Small intestine (tissue), 7 donors: ENCODE measurements around the gene NAV2. TPM values are rescaled to one million over a fixed set of nuclear protein-coding genes. Genes with fewer than 3 reads are reported as not detected.

Experiments used
- DNase-seq, 2 donors: peaks; one replicate each; pipeline versions ENCODE4 v3.0.0 to v3.0.0-alpha.2; 2013
- FAIRE-seq: peaks from 2 replicates; lab custom pipeline; 2012; peaks lifted over from hg19 to GRCh38; lab: Jason Lieb, UNC
- H3K27ac ChIP-seq, 3 donors: one replicate each; pipeline ENCODE4 v1.5.1; 2013; ENCODE audit warnings: low read length in 2 of 3, mild to moderate bottlenecking in 2 of 3, control low read depth in 1 of 3, inconsistent platforms in 1 of 3, low read depth in 1 of 3, moderate library complexity in 1 of 3
- H3K27me3 ChIP-seq, 3 donors: one replicate each; pipeline ENCODE4 v1.6.1; 2013; ENCODE audit warnings: low read length in 3 of 3, inconsistent platforms in 1 of 3; ENCODE audit not compliant: control insufficient read depth in 3 of 3, insufficient read depth in 3 of 3
- H3K36me3 ChIP-seq, 3 donors: one replicate each; pipeline ENCODE4 v1.6.1; 2013; ENCODE audit warnings: low read length in 3 of 3, inconsistent platforms in 1 of 3, low read depth in 1 of 3, mild to moderate bottlenecking in 1 of 3, moderate library complexity in 1 of 3; ENCODE audit not compliant: control insufficient read depth in 3 of 3, insufficient read depth in 2 of 3
- H3K4me1 ChIP-seq, 3 donors: one replicate each; pipeline ENCODE4 v1.6.1; 2013; ENCODE audit warnings: low read length in 2 of 3, inconsistent platforms in 1 of 3, low read depth in 1 of 3, mild to moderate bottlenecking in 1 of 3, moderate library complexity in 1 of 3; ENCODE audit not compliant: control insufficient read depth in 3 of 3, insufficient read depth in 2 of 3
- H3K4me3 ChIP-seq, 3 donors: one replicate each; pipeline ENCODE4 v1.5.1; 2013; ENCODE audit warnings: low read length in 3 of 3, control low read depth in 1 of 3, inconsistent platforms in 1 of 3, low read depth in 1 of 3, mild to moderate bottlenecking in 1 of 3, moderate library complexity in 1 of 3
- H3K9me3 ChIP-seq, 2 donors: one replicate each; pipeline ENCODE4 v1.6.1; 2013; ENCODE audit warnings: low read depth in 1 of 2, low read length in 1 of 2; ENCODE audit not compliant: control insufficient read depth in 2 of 2, insufficient read depth in 1 of 2
- WGBS, 3 donors: extraction: QIAGEN DNeasy Blood & Tissue Kit; methylation state at CpG; one replicate each; pipeline ENCODE4 v1.1.7; 2013; 5-methylcytosine and 5-hydroxymethylcytosine counted together
- polyA plus RNA-seq, 4 donors: library from polyadenylated mRNA; stranded (reverse) in 3 of 4; unstranded in 1 of 4; fragments of 200-250 nt in 3 of 4; fragments of 120-200 nt in 1 of 4; gene quantifications; one replicate each; pipeline versions ENCODE4 v1.2.1 to v1.2.3, GENCODE V29; 2013
- donor health status: healthy with polysubstance abuse.
- donor health status: control.
- donor health status: control.
- donor health status: Bipolar disorder and iron deficiency.
- donor health status: healthy.

NAV2 gene
- polyA plus RNA-seq, 4 donors, result 1.6 to 6.5 (median 3.6) TPM

GRCh38 chr11:19738124-19738523 is 25.5 kb downstream of the NAV2 start:
- Histone ChIP-seq H3K27ac (no peak overlapping the region), H3K4me3 (no peak overlapping the region), H3K4me1 (no peaks in the 10 kb centered on the region), H3K36me3 (no peaks in the 10 kb centered on the region), H3K27me3 (no peaks in the 10 kb centered on the region), H3K9me3 (no peaks in the 10 kb centered on the region)
- WGBS, 3 donors, result 47 to 52% (median 50%) methylated on average over 3 of the region's 3 CpGs
- no peak for FAIRE-seq
- DNase-seq, result no peak

GRCh38 chr11:19739872-19740271 is 27.2 kb downstream of the NAV2 start:
- Histone ChIP-seq H3K4me3 (no peak overlapping the region), H3K9me3 (no peaks in the 10 kb centered on the region), H3K36me3 (no peaks in the 10 kb centered on the region), H3K4me1 (no peaks in the 10 kb centered on the region), H3K27me3 (no peaks in the 10 kb centered on the region), H3K27ac (no peak overlapping the region)
- FAIRE-seq (no peak), DNase-seq (no peak)
- 82 to 91% (median 89%) methylated on average over 4 of the region's 4 CpGs for WGBS, 3 donors

GRCh38 chr11:19740586-19740985 is 27.9 kb downstream of the NAV2 start:
- H3K27ac ChIP-seq, result no peak overlapping the region
- FAIRE-seq (no peak), DNase-seq (no peak)
- no peaks in the 10 kb centered on the region for H3K9me3 ChIP-seq
- no peaks in the 10 kb centered on the region for H3K27me3 ChIP-seq
- H3K36me3 ChIP-seq, result no peaks in the 10 kb centered on the region
- WGBS, 3 donors, result 37 to 61% (median 51%) methylated on average over 1 of the region's 1 CpG
- no peaks in the 10 kb centered on the region for H3K4me1 ChIP-seq
- no peak overlapping the region for H3K4me3 ChIP-seq

GRCh38 chr11:19742588-19743292 is 30.1 kb downstream of the NAV2 start:
- Histone ChIP-seq H3K27me3 (no peaks in the 10 kb centered on the region), H3K36me3 (no peaks in the 10 kb centered on the region), H3K27ac (no peak overlapping the region), H3K4me3 (no peak overlapping the region), H3K4me1 (no peaks in the 10 kb centered on the region), H3K9me3 (no peaks in the 10 kb centered on the region)
- DNase-seq, result peak; percentile 80 to 82
- no peak for FAIRE-seq
- WGBS, 3 donors, result 20 to 36% (median 27%) methylated on average over 2 of the region's 2 CpGs

GRCh38 chr11:19743622-19744021 is 31.0 kb downstream of the NAV2 start:
- Histone ChIP-seq H3K36me3 (no peaks in the 10 kb centered on the region), H3K27ac (no peak overlapping the region), H3K4me3 (no peak overlapping the region), H3K9me3 (no peaks in the 10 kb centered on the region), H3K4me1 (no peaks in the 10 kb centered on the region), H3K27me3 (no peaks in the 10 kb centered on the region)
- FAIRE-seq (no peak), DNase-seq (no peak)
- WGBS, 3 donors, result 89 to 92% (median 90%) methylated on average over 4 of the region's 4 CpGs

GRCh38 chr11:19744130-19744529 is 31.5 kb downstream of the NAV2 start:
- no peak for FAIRE-seq
- DNase-seq, result no peak

GRCh38 chr11:19746086-19746485 is 33.4 kb downstream of the NAV2 start:
- Histone ChIP-seq H3K4me3 (no peak overlapping the region), H3K36me3 (no peaks in the 10 kb centered on the region), H3K9me3 (no peaks in the 10 kb centered on the region), H3K4me1 (no peaks in the 10 kb centered on the region), H3K27me3 (no peaks in the 10 kb centered on the region), H3K27ac (no peak overlapping the region)
- 90 to 96% (median 95%) methylated on average over 3 of the region's 3 CpGs for WGBS, 3 donors
- FAIRE-seq (no peak), DNase-seq (no peak)

More at GRCh38 chr11:19744130-19744529, 31.5 kb downstream of the NAV2 start:
- Histone ChIP-seq H3K36me3 (no peaks in the 10 kb centered on the region), H3K27me3 (no peaks in the 10 kb centered on the region), H3K4me1 (no peaks in the 10 kb centered on the region), H3K9me3 (no peaks in the 10 kb centered on the region), H3K27ac (no peak overlapping the region), H3K4me3 (no peak overlapping the region)

GRCh38 chr11:19747634-19748033 is 35.0 kb downstream of the NAV2 start:
- Histone ChIP-seq H3K27me3 (no peaks in the 10 kb centered on the region), H3K4me1 (no peaks in the 10 kb centered on the region), H3K4me3 (no peak overlapping the region), H3K9me3 (no peaks in the 10 kb centered on the region), H3K36me3 (no peaks in the 10 kb centered on the region), H3K27ac (no peak overlapping the region)
- no peak for FAIRE-seq
- 81 to 88% (median 86%) methylated on average over 2 of the region's 2 CpGs for WGBS, 3 donors
- DNase-seq, result no peak

GRCh38 chr11:19751055-19751454 is 38.4 kb downstream of the NAV2 start:
- H3K9me3 ChIP-seq, result no peaks in the 10 kb centered on the region
- whole genome bisulfite sequencing, 3 donors, result 89 to 93% (median 91%) methylated on average over 4 of the region's 4 CpGs
- DNase-seq (no peak), FAIRE-seq (no peak)
- H3K36me3 ChIP-seq, result no peaks in the 10 kb centered on the region
- no peak overlapping the region for H3K27ac ChIP-seq
- no peaks in the 10 kb centered on the region for H3K27me3 ChIP-seq
- no peak overlapping the region for H3K4me3 ChIP-seq
- H3K4me1 ChIP-seq, result peaks cover 0 to 1% (median 0%) of the 10 kb centered on the region in 3 donors
